ENCODE results near the gene SYT2. TPM values are rescaled to one million over a fixed set of nuclear protein-coding genes. Genes with fewer than 3 reads are reported as not detected.

SYT2 gene
- total and polyA plus RNA-seq, 4 donors = 0.03 to 0.09 (median 0.05) TPM; not detected in 1

- no peak for ATAC-seq (ENCODE audit: low FRiP score)
- Histone ChIP-seq H3K4me1 (ENCODE audit: control insufficient read depth in 1 of 2, insufficient read depth in 2 of 2, low read length in 2 of 2) (no peaks in the 10 kb centered on the region), H3K27me3 (ENCODE audit: control insufficient read depth in 1 of 2, insufficient read depth in 2 of 2, low read length in 1 of 2) (no peaks in the 10 kb centered on the region), H3K9me3 (ENCODE audit: control insufficient read depth, low read length) (peaks cover 3% of the 10 kb centered on the region), H3K4me3 (ENCODE audit: low read length in 2 of 2) (no peak overlapping the region), H3K27ac (ENCODE audit: low read depth in 1 of 2, low read length in 2 of 2) (no peak overlapping the region), H3K36me3 (ENCODE audit: control insufficient read depth in 1 of 2, insufficient read depth in 2 of 2, low read length in 1 of 2) (no peaks in the 10 kb centered on the region)
- WGBS, 2 donors = 53 to 60% methylated on average over 4 of the region's 4 CpGs
- intact Hi-C loops (cut with DNase I) = no loop called here
- no peak for DNase-seq
Observed at GRCh38 chr1:202679406-202680177, 30.7 kb downstream of the SYT2 start.

GRCh38 chr1:202677433-202677832, 32.8 kb downstream of the SYT2 start:
- DNase-seq (no peak), ATAC-seq (ENCODE audit: low FRiP score) (no peak)
- no peaks in the 10 kb centered on the region for H3K4me1 ChIP-seq (ENCODE audit: control insufficient read depth in 1 of 2, insufficient read depth in 2 of 2, low read length in 2 of 2)
- intact Hi-C loops (cut with DNase I) = no loop called here
- 85 to 89% methylated on average over 2 of the region's 2 CpGs for WGBS, 2 donors
- H3K4me3 ChIP-seq (ENCODE audit: low read length in 2 of 2) = no peak overlapping the region
- peaks cover 3% of the 10 kb centered on the region for H3K9me3 ChIP-seq (ENCODE audit: control insufficient read depth, low read length)
- no peak overlapping the region for H3K27ac ChIP-seq (ENCODE audit: low read depth in 1 of 2, low read length in 2 of 2)
- H3K27me3 ChIP-seq (ENCODE audit: control insufficient read depth in 1 of 2, insufficient read depth in 2 of 2, low read length in 1 of 2) = no peaks in the 10 kb centered on the region
- no peaks in the 10 kb centered on the region for H3K36me3 ChIP-seq (ENCODE audit: control insufficient read depth in 1 of 2, insufficient read depth in 2 of 2, low read length in 1 of 2)

GRCh38 chr1:202673531-202673930, 36.7 kb downstream of the SYT2 start:
- ATAC-seq (ENCODE audit: low FRiP score) (no peak), DNase-seq (no peak)
- WGBS, 2 donors = 71 to 76% methylated on average over 5 of the region's 5 CpGs
- Histone ChIP-seq H3K36me3 (ENCODE audit: control insufficient read depth in 1 of 2, insufficient read depth in 2 of 2, low read length in 1 of 2) (no peaks in the 10 kb centered on the region), H3K9me3 (ENCODE audit: control insufficient read depth, low read length) (peaks cover 3% of the 10 kb centered on the region), H3K4me3 (ENCODE audit: low read length in 2 of 2) (no peak overlapping the region), H3K4me1 (ENCODE audit: control insufficient read depth in 1 of 2, insufficient read depth in 2 of 2, low read length in 2 of 2) (no peaks in the 10 kb centered on the region), H3K27me3 (ENCODE audit: control insufficient read depth in 1 of 2, insufficient read depth in 2 of 2, low read length in 1 of 2) (no peaks in the 10 kb centered on the region), H3K27ac (ENCODE audit: low read depth in 1 of 2, low read length in 2 of 2) (no peak overlapping the region)
- intact Hi-C loops (cut with DNase I) = no loop called here

GRCh38 chr1:202671399-202671798, 38.9 kb downstream of the SYT2 start:
- WGBS, 2 donors = 28 to 41% methylated on average over 5 of the region's 5 CpGs
- Histone ChIP-seq H3K4me1 (ENCODE audit: control insufficient read depth in 1 of 2, insufficient read depth in 2 of 2, low read length in 2 of 2) (no peaks in the 10 kb centered on the region), H3K4me3 (ENCODE audit: low read length in 2 of 2) (no peak overlapping the region), H3K9me3 (ENCODE audit: control insufficient read depth, low read length) (no peaks in the 10 kb centered on the region), H3K27me3 (ENCODE audit: control insufficient read depth in 1 of 2, insufficient read depth in 2 of 2, low read length in 1 of 2) (no peaks in the 10 kb centered on the region), H3K27ac (ENCODE audit: low read depth in 1 of 2, low read length in 2 of 2) (no peak overlapping the region), H3K36me3 (ENCODE audit: control insufficient read depth in 1 of 2, insufficient read depth in 2 of 2, low read length in 1 of 2) (no peaks in the 10 kb centered on the region)
- DNase-seq (no peak), ATAC-seq (ENCODE audit: low FRiP score) (no peak)
- intact Hi-C loops (cut with DNase I) = no loop called here

- Histone ChIP-seq H3K36me3 (ENCODE audit: control insufficient read depth in 1 of 2, insufficient read depth in 2 of 2, low read length in 1 of 2) (no peaks in the 10 kb centered on the region), H3K27ac (ENCODE audit: low read depth in 1 of 2, low read length in 2 of 2) (no peak overlapping the region), H3K27me3 (ENCODE audit: control insufficient read depth in 1 of 2, insufficient read depth in 2 of 2, low read length in 1 of 2) (no peaks in the 10 kb centered on the region), H3K9me3 (ENCODE audit: control insufficient read depth, low read length) (no peaks in the 10 kb centered on the region), H3K4me1 (ENCODE audit: control insufficient read depth in 1 of 2, insufficient read depth in 2 of 2, low read length in 2 of 2) (no peaks in the 10 kb centered on the region), H3K4me3 (ENCODE audit: low read length in 2 of 2) (no peak overlapping the region)
- 78 to 81% methylated on average over 3 of the region's 3 CpGs for WGBS, 2 donors
- intact Hi-C loops (cut with DNase I) = no loop called here
- DNase-seq (no peak), ATAC-seq (ENCODE audit: low FRiP score) (no peak)
Observed at GRCh38 chr1:202665417-202665816, 44.8 kb downstream of the SYT2 start.

GRCh38 chr1:202664083-202664482, 46.2 kb downstream of the SYT2 start:
- Histone ChIP-seq H3K27me3 (ENCODE audit: control insufficient read depth in 1 of 2, insufficient read depth in 2 of 2, low read length in 1 of 2) (no peaks in the 10 kb centered on the region), H3K27ac (ENCODE audit: low read depth in 1 of 2, low read length in 2 of 2) (no peak overlapping the region), H3K9me3 (ENCODE audit: control insufficient read depth, low read length) (no peaks in the 10 kb centered on the region), H3K36me3 (ENCODE audit: control insufficient read depth in 1 of 2, insufficient read depth in 2 of 2, low read length in 1 of 2) (no peaks in the 10 kb centered on the region), H3K4me1 (ENCODE audit: control insufficient read depth in 1 of 2, insufficient read depth in 2 of 2, low read length in 2 of 2) (no peaks in the 10 kb centered on the region), H3K4me3 (ENCODE audit: low read length in 2 of 2) (no peak overlapping the region)
- no peak for ATAC-seq (ENCODE audit: low FRiP score)
- DNase-seq = no peak
- intact Hi-C loops (cut with DNase I) = no loop called here
- 41 to 84% methylated on average over 1 of the region's 1 CpG for WGBS, 2 donors

- intact Hi-C loops (cut with DNase I) = no loop called here
- no peaks in the 10 kb centered on the region for H3K9me3 ChIP-seq (ENCODE audit: control insufficient read depth, low read length)
- WGBS, 2 donors = 64 to 71% methylated on average over 10 of the region's 10 CpGs
- H3K27me3 ChIP-seq (ENCODE audit: control insufficient read depth in 1 of 2, insufficient read depth in 2 of 2, low read length in 1 of 2) = no peaks in the 10 kb centered on the region
- DNase-seq = no peak
- no peak overlapping the region for H3K4me3 ChIP-seq (ENCODE audit: low read length in 2 of 2)
- H3K4me1 ChIP-seq (ENCODE audit: control insufficient read depth in 1 of 2, insufficient read depth in 2 of 2, low read length in 2 of 2) = no peaks in the 10 kb centered on the region
- ATAC-seq (ENCODE audit: low FRiP score) = no peak
- no peak overlapping the region for H3K27ac ChIP-seq (ENCODE audit: low read depth in 1 of 2, low read length in 2 of 2)
- H3K36me3 ChIP-seq (ENCODE audit: control insufficient read depth in 1 of 2, insufficient read depth in 2 of 2, low read length in 1 of 2) = no peaks in the 10 kb centered on the region
Observed at GRCh38 chr1:202663131-202663530, 47.1 kb downstream of the SYT2 start.

GRCh38 chr1:202662081-202662480, 48.2 kb downstream of the SYT2 start:
- Histone ChIP-seq H3K27me3 (ENCODE audit: control insufficient read depth in 1 of 2, insufficient read depth in 2 of 2, low read length in 1 of 2) (no peaks in the 10 kb centered on the region), H3K9me3 (ENCODE audit: control insufficient read depth, low read length) (no peaks in the 10 kb centered on the region), H3K27ac (ENCODE audit: low read depth in 1 of 2, low read length in 2 of 2) (no peak overlapping the region), H3K36me3 (ENCODE audit: control insufficient read depth in 1 of 2, insufficient read depth in 2 of 2, low read length in 1 of 2) (no peaks in the 10 kb centered on the region), H3K4me1 (ENCODE audit: control insufficient read depth in 1 of 2, insufficient read depth in 2 of 2, low read length in 2 of 2) (no peaks in the 10 kb centered on the region), H3K4me3 (ENCODE audit: low read length in 2 of 2) (no peak overlapping the region)
- 31 to 43% methylated on average over 5 of the region's 5 CpGs for WGBS, 2 donors
- intact Hi-C loops (cut with DNase I) = no loop called here
- ATAC-seq (ENCODE audit: low FRiP score) (no peak), DNase-seq (no peak)

GRCh38 chr1:202661136-202661845, 49.0 kb downstream of the SYT2 start:
- no peak for DNase-seq
- no peaks in the 10 kb centered on the region for H3K27me3 ChIP-seq (ENCODE audit: control insufficient read depth in 1 of 2, insufficient read depth in 2 of 2, low read length in 1 of 2)
- ATAC-seq (ENCODE audit: low FRiP score) = no peak
- 71 to 73% methylated on average over 13 of the region's 13 CpGs for WGBS, 2 donors
- intact Hi-C loops (cut with DNase I) = no loop called here
- H3K27ac ChIP-seq (ENCODE audit: low read depth in 1 of 2, low read length in 2 of 2) = no peak overlapping the region
- H3K36me3 ChIP-seq (ENCODE audit: control insufficient read depth in 1 of 2, insufficient read depth in 2 of 2, low read length in 1 of 2) = no peaks in the 10 kb centered on the region
- no peak overlapping the region for H3K4me3 ChIP-seq (ENCODE audit: low read length in 2 of 2)
- H3K9me3 ChIP-seq (ENCODE audit: control insufficient read depth, low read length) = no peaks in the 10 kb centered on the region
- H3K4me1 ChIP-seq (ENCODE audit: control insufficient read depth in 1 of 2, insufficient read depth in 2 of 2, low read length in 2 of 2) = no peaks in the 10 kb centered on the region
